ENCODE data around the gene SLC26A2. TPM values are rescaled to one million over a fixed set of nuclear protein-coding genes. Genes with fewer than 3 reads are reported as not detected.

SLC26A2 gene
- total and polyA plus RNA-seq, 2 donors (not counting 1 experiment from before 2014, with no cell fraction given), result 2.1 to 13.2 TPM

- Mint-ChIP-seq H3K4me1 (no peaks in the 10 kb centered on the region), H3K27ac (no peak overlapping the region), H3K4me3 (no peak overlapping the region), H3K27me3 (peaks cover 30% of the 10 kb centered on the region), H3K9me3 (ENCODE audit: insufficient read depth) (no peaks in the 10 kb centered on the region)
- Histone ChIP-seq H3K79me2 (ENCODE audit: control insufficient read depth, insufficient read depth, low read length) (no peaks in the 10 kb centered on the region), H2AFZ (ENCODE audit: insufficient read depth, low read depth, low read length, poor library complexity, severe bottlenecking) (no peak overlapping the region), H3K9ac (ENCODE audit: low read length) (no peak overlapping the region), H3K4me1 (ENCODE audit: control insufficient read depth in 2 of 2, insufficient read depth in 2 of 2, low read length in 2 of 2) (no peaks in the 10 kb centered on the region), H3K27me3 (replicated peaks in 1 of 4; ENCODE audit: control extremely low read depth in 1 of 4, control insufficient read depth in 3 of 4, insufficient read depth in 4 of 4, low read length in 3 of 4) (peaks cover 0 to 5% (median 0%) of the 10 kb centered on the region in 4 experiments), H3K4me3 (ENCODE audit: control extremely low read depth in 1 of 5, extremely low read depth in 1 of 5, insufficient read depth in 1 of 5, low read depth in 2 of 5, low read length in 4 of 5) (no peak overlapping the region), H3K36me3 (replicated peaks in 1 of 2; ENCODE audit: control extremely low read depth in 1 of 2, control insufficient read depth in 1 of 2, extremely low read depth in 1 of 2, insufficient read depth in 2 of 2, low read length in 1 of 2) (no peaks in the 10 kb centered on the region), H3K4me2 (replicated peaks; ENCODE audit: low read depth, low read length, poor library complexity, severe bottlenecking) (no peak overlapping the region), H3K27ac (ENCODE audit: low read length in 2 of 2) (no peak overlapping the region), H3K9me3 (ENCODE audit: control extremely low read depth in 1 of 3, control insufficient read depth in 2 of 3, insufficient read depth in 1 of 3, low read length in 2 of 3) (no peaks in the 10 kb centered on the region), H4K20me1 (ENCODE audit: control insufficient read depth, insufficient read depth, low read length, poor library complexity, severe bottlenecking) (no peaks in the 10 kb centered on the region)
- ATAC-seq (ENCODE audit: low read depth) (no peak), DNase-seq (no peak)
- 94% methylated on average over 5 of the region's 6 CpGs for WGBS (ENCODE audit: insufficient coverage)
- ChIA-PET POLR2A (no interaction called here), CTCF (interaction anchor here (1.0 kb wide), 1 partner anchor 30 kb away, joined by 3 read pairs; no protein-coding TSS in a partner anchor)
- intact Hi-C loops (cut with micrococcal nuclease), result no loop called here
- TF ChIP-seq CTCF (IDR thresholded peaks at IDR 0.05) (no peak), EZH2 (IDR thresholded peaks at IDR 0.05; ENCODE audit: borderline replicate concordance, insufficient read depth, low read depth, low read length, poor library complexity, severe bottlenecking) (no peak)
Measured at GRCh38 chr5:149930043-149930748, 30.4 kb upstream of the SLC26A2 start.

GRCh38 chr5:149930749-149931574 lies 29.6 kb upstream of the SLC26A2 start:
- H3K4me3 ChIP-seq (ENCODE audit: control extremely low read depth in 1 of 5, extremely low read depth in 1 of 5, insufficient read depth in 1 of 5, low read depth in 2 of 5, low read length in 4 of 5), result no peak overlapping the region
- ChIA-PET CTCF (no interaction called here), POLR2A (no interaction called here)
- WGBS (ENCODE audit: insufficient coverage), result 50% methylated on average over 2 of the region's 7 CpGs
- Mint-ChIP-seq H3K27ac (no peak overlapping the region), H3K4me1 (no peaks in the 10 kb centered on the region), H3K9me3 (ENCODE audit: insufficient read depth) (no peaks in the 10 kb centered on the region), H3K27me3 (peaks cover 30% of the 10 kb centered on the region), H3K4me3 (no peak overlapping the region)
- H3K27me3 ChIP-seq (replicated peaks in 1 of 4; ENCODE audit: control extremely low read depth in 1 of 4, control insufficient read depth in 3 of 4, insufficient read depth in 4 of 4, low read length in 3 of 4), result peaks cover 0 to 5% (median 0%) of the 10 kb centered on the region in 4 experiments
- H3K4me2 ChIP-seq (replicated peaks; ENCODE audit: low read depth, low read length, poor library complexity, severe bottlenecking), result no peak overlapping the region
- H4K20me1 ChIP-seq (ENCODE audit: control insufficient read depth, insufficient read depth, low read length, poor library complexity, severe bottlenecking), result no peaks in the 10 kb centered on the region
- DNase-seq (no peak), ATAC-seq (ENCODE audit: low read depth) (no peak)
- H3K9me3 ChIP-seq (ENCODE audit: control extremely low read depth in 1 of 3, control insufficient read depth in 2 of 3, insufficient read depth in 1 of 3, low read length in 2 of 3), result no peaks in the 10 kb centered on the region
- no peak overlapping the region for H2AFZ ChIP-seq (ENCODE audit: insufficient read depth, low read depth, low read length, poor library complexity, severe bottlenecking)
- H3K4me1 ChIP-seq (ENCODE audit: control insufficient read depth in 2 of 2, insufficient read depth in 2 of 2, low read length in 2 of 2), result no peaks in the 10 kb centered on the region
- H3K9ac ChIP-seq (ENCODE audit: low read length), result no peak overlapping the region
- no peak overlapping the region for H3K27ac ChIP-seq (ENCODE audit: low read length in 2 of 2)
- intact Hi-C loops (cut with micrococcal nuclease), result no loop called here
- H3K79me2 ChIP-seq (ENCODE audit: control insufficient read depth, insufficient read depth, low read length), result no peaks in the 10 kb centered on the region
- no peaks in the 10 kb centered on the region for H3K36me3 ChIP-seq (replicated peaks in 1 of 2; ENCODE audit: control extremely low read depth in 1 of 2, control insufficient read depth in 1 of 2, extremely low read depth in 1 of 2, insufficient read depth in 2 of 2, low read length in 1 of 2)
- TF ChIP-seq CTCF (IDR thresholded peaks at IDR 0.05) (no peak), EZH2 (IDR thresholded peaks at IDR 0.05; ENCODE audit: borderline replicate concordance, insufficient read depth, low read depth, low read length, poor library complexity, severe bottlenecking) (no peak)

Data from B cell (primary cell).